GM21737 (cell line): ENCODE results near the gene SNRNP27.
A peak's percentile ranks its signal among the peaks of the same experiment; 100 is the strongest.
"Not testable (repeated sequence)": the region's sequence is repeated elsewhere in the genome, so short reads cannot be mapped to it uniquely, and the experiment has no call there.

Source experiments
- ATAC-seq: cut with Tn5 transposase; IDR thresholded peaks from one replicate; pipeline ENCODE4 v1.9.1; 2021; ENCODE audit warnings: mild to moderate bottlenecking, moderate library complexity; ENCODE audit not compliant: unreplicated experiment

The SNRNP27 gene

GRCh38 chr2:69893684-69894551, at the start of gene SNRNP27:
TSS of gene SNRNP27 (plus strand) at chr2:69893956. CDS start at chr2:69893985, 29 bp downstream.
- peak; percentile 60 for ATAC-seq

- ATAC-seq, result no peak
Observed at GRCh38 chr2:69843993-69844392, 49.8 kb upstream of the SNRNP27 start.

GRCh38 chr2:69844560-69844959, 49.2 kb upstream of the SNRNP27 start:
- no peak for ATAC-seq

GRCh38 chr2:69846182-69847067, 47.3 kb upstream of the SNRNP27 start:
- ATAC-seq, result no peak

GRCh38 chr2:69847068-69847828, 46.5 kb upstream of the SNRNP27 start:
- no peak for ATAC-seq

- no peak for ATAC-seq
Observed at GRCh38 chr2:69848186-69848790, 45.5 kb upstream of the SNRNP27 start.

GRCh38 chr2:69858261-69858660, 35.5 kb upstream of the SNRNP27 start:
- ATAC-seq, result no peak

- ATAC-seq, result no peak
Observed at GRCh38 chr2:69863298-69863697, 30.5 kb upstream of the SNRNP27 start.

- no peak for ATAC-seq
Observed at GRCh38 chr2:69888451-69888850, 5.3 kb upstream of the SNRNP27 start.

GRCh38 chr2:69889302-69889701, 4.5 kb upstream of the SNRNP27 start:
- no peak for ATAC-seq

GRCh38 chr2:69890881-69891280, 2.9 kb upstream of the SNRNP27 start:
- no peak for ATAC-seq

GRCh38 chr2:69892838-69893424, 825 bp upstream of the SNRNP27 start:
- ATAC-seq, result not testable (repeated sequence)

- ATAC-seq, result not testable (repeated sequence)
Observed at GRCh38 chr2:69894737-69895136, 981 bp downstream of the SNRNP27 start.

- ATAC-seq, result no peak
Observed at GRCh38 chr2:69902213-69902922, 8.6 kb downstream of the SNRNP27 start.

GRCh38 chr2:69907216-69907615, 13.5 kb downstream of the SNRNP27 start:
- ATAC-seq, result no peak

- no peak for ATAC-seq
Observed at GRCh38 chr2:69911985-69912563, 18.3 kb downstream of the SNRNP27 start.

GRCh38 chr2:69914164-69914949, 20.6 kb downstream of the SNRNP27 start:
- ATAC-seq, result peak; percentile 87
